HG02884 (cell line): ENCODE data around the gene PADI1.

Experiments
- ATAC-seq: cut with Tn5 transposase; IDR thresholded peaks from one replicate; pipeline ENCODE4 v1.9.1; 2021; ENCODE audit warnings: mild to moderate bottlenecking, moderate library complexity; ENCODE audit not compliant: unreplicated experiment

The PADI1 gene

DNA sequence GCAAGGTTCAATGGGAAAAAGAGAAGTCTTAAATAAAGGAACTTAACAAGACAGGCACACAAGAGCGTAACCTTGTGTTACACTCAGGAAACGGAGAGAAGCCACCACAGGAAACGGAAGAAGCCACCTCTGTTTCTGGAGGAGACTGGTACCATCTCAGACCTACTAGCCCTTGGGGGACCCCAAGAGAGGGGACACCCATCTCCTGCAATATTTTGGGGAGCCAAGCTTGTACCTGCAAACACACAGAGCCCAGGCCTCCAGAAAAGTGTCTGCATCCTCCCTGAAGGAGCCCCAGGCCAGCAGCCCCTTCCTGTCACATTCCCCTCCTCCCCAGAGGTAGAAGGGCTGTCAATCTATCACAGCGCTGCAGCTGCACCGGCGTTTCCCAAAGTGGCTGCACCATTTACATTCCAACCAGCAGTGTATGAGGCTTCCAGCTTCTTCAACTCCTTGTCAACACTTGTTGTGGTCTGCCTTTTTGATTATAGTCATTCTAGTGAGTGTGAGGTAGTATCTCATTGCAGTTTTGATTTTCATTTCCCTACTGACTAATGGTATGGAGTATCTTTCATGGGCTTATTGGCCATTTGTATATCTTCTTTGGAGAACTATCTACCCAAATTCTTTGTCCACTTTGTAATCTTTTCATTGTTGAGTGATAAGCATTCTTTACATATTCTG is 23.0 kb upstream of the PADI1 start:
- ATAC-seq = no peak

DNA sequence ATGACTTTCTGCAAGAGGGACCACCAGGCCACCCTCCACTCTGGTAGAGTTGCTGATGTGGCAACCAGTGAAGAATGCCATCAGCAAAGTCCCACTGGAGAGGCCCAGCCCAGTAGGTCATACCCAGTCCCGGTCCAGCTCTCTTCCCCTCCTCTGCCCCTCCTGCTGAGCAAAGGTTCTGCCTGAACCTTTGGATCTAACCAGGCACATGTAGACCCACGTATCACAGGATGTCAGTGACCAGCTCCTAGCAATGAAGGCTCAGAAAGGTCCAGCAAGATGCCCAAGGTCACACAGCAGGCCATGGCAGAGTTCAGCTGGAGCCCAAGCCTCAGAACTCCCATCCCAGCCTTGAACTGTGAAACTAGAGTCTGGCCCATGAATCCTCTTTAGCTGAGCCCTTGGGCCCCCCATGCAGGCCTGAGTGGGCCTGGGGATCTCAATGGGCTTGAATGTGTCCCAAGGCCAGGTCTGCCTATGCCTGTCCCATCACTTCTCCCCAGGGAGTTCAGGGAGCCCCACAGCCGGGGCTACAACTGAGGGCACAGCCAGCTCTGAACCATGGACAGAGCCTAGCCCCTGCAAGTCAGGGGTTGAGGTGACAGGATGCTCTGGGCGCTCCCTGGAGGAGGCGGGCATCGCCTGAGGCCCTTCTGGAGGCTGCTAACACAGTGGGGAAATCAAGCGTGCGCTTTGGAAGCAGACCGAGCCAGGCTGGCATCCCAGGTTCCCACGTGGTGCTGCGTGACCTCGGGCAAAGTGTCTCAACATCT is 21.4 kb upstream of the PADI1 start:
- no peak for ATAC-seq

DNA sequence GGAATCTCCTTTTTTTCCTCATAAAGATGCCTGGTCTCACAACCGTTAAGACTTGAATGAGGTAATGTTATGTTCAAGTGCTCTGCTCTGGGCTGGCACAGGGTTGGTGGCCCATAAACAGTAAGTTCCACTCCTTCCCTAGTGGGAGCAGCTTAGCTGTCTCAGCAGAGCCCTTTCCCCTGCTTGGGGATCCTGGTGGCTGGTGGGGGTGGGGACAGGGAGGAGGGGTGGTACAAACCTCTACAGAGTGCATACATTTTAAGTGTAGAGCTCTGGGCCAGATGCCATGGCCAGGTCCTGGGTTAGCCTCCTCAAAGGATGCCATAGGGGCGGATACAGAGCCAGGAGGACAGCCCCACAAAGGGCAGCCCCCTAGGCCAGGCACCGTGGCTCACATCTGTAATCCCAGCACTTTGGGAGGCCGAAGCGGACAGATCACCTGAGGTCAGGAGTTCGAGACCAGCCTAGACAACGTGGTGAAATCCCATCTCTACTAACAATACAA is 20.7 kb upstream of the PADI1 start:
- no peak for ATAC-seq

DNA sequence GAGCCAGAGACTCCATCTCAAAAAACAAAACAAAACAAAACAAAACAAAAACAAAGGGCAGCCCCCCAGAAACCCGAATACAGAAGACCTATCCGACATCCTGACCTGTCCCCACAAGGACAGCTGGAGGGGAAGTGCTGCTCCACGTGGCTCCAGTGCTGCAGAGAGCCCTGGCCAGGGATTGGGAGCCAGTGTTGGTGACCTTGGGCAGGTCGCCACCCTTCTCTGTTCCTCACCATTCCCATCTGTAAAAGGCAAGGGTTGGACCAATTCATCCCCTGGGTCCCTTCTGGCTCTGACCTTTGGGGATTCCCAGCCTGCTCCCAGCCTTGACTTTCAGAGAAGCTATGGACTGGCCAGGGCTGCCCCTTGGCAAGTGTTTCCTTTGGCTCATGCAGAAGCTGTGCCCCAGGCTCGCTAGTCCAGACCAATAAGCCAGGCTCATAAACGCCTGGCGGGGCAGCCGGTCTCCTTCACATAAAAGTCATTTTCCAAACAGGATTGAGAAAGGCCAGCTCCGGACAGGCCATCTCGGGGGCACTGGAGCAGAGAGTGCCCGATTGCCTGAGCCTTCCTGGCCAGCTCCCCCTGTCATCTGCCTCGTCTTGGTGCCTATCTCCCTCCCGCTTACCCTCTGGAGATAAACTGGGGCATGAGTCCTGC is 20.0 kb upstream of the PADI1 start:
- ATAC-seq = no peak

DNA sequence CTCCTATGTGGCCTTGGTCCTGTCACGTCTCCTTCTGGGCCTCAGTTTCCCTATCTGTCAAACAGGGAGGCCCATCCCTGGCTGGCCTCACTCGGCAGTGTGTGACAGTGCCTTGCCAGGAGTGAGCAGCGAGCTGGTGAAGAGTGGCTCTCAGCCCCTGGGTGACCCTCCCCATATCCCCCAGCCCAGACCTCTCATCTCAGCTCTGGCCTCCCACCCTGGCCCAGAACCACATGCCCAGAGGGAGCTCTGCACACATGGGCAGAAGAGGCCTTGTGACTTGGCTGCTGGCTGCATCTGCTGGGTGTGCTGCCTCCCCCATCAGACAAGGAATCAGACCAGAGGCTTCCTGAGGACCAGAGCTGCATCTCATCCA is 19.5 kb upstream of the PADI1 start:
- no peak for ATAC-seq

DNA sequence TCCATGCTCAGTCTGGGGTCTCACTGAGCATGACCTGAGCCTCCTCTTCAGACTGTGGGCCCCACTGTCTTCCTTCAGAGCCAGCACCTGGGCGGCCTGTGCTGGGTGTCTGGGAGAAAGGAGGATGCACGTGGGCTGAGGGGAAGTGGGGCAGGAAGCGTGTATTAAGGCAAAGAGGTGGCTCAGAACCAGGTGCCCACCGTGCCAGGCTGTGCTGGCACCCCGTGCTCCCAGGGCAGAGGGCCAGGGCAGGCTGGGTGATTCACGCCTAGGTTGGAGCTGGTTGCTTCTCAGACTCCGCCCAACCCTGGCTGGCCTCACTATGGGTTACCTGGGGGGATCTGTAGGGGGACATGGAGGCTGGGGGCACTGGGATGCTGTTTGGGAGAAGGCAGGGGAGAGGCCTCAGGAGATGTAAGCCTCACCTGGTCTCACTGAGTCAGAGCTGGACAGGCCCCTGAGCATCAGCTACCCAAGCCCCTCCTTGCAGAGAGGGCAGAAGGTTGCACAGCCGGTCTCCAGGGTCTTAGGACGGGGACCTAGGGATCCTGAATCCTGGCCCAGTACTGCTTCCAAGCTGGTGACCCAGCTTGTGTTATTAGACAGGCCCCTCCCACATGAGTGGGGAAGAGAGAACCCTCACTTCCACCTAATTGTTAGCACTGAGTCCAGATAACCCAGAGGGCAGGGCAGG is 18.6 kb upstream of the PADI1 start:
- no peak for ATAC-seq

DNA sequence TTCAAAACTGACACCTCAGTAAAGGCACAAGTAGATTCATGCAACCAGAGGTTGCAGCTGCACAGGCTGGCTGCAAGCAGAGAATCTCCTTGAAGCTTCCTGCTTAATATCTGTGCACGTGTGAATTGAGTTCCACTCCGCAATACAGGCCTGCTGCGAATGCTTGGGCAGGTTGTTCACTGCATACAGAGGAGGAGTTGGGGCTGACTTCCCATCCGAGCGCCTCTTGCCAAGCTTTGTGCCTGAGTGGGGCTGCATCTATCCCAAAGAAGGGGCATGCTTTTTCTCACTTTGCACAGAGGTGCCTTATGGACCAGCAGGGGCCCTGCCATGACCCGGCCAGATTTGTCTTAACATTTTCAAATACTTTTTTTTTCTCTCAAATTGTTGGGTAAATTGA is 17.9 kb upstream of the PADI1 start:
- no peak for ATAC-seq

DNA sequence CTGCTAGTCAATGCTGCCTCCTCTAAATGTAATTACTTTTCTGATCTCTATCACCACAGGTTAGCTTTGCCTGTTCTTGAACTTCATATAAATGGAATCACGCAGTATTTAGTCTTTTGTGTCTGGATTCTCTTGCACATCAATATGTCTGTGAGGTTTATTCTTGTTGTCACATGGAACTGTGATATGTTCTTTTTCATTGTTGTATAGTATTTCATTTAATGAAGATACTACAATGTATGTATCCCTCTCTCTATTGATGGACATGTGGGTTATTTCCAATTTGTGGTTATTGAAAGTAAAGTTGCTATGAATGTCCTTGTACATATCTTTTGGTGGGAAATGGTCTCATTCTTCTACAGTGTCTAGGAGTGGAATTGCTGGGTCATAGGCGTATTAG is 16.7 kb upstream of the PADI1 start:
- ATAC-seq = no peak

DNA sequence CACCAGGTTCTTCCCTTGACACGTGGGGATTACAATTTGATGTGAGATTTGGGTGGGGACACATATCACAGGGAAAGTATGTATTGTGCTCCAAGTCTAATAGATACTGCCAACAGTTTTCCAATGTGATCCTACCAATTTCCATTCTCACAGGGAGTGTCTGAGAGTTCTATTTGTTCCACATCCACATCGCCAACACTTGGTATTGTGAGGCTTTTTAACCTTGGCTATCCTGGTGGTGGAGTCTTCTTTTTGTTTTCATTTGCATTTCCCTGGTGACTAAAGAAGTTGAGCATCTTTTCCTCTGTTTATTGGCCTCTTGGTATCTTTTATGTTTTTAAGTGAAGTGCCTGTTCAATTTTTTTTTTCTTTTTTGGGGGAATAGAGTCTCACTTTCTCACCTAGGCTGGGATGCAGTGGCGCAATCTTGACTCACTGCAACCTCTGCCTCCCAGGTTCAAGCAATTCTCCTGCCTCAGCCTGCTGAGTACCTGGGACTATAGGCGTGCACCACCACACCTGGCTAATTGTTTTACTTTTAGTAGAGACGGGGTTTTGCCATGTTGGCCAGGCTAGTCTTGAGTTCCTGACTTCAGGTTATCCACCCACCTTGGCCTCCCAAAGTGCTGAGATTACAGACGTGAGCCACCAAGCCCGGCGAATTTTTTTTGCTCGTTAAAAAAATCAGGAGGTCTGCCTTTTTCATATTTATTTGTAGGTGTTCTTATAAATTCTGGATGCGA is 15.9 kb upstream of the PADI1 start:
- no peak for ATAC-seq

DNA sequence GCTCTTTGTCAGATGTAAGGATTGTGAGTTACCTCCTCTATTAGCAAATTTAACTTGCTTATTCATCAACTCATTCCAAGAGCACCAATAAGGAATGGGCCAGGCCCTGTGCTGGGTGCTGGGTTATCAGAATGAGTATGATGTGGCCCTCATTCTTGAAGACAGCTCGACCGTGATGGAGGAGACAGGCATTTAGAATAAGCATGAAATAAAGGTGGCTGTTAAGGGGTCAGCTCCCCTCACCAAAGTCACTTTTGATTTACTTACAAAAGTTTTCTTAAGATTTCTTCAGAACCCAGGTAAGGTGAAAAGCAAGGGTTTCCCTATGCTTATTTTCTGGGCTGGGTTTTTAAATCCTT is 15.3 kb upstream of the PADI1 start:
- ATAC-seq = no peak

DNA sequence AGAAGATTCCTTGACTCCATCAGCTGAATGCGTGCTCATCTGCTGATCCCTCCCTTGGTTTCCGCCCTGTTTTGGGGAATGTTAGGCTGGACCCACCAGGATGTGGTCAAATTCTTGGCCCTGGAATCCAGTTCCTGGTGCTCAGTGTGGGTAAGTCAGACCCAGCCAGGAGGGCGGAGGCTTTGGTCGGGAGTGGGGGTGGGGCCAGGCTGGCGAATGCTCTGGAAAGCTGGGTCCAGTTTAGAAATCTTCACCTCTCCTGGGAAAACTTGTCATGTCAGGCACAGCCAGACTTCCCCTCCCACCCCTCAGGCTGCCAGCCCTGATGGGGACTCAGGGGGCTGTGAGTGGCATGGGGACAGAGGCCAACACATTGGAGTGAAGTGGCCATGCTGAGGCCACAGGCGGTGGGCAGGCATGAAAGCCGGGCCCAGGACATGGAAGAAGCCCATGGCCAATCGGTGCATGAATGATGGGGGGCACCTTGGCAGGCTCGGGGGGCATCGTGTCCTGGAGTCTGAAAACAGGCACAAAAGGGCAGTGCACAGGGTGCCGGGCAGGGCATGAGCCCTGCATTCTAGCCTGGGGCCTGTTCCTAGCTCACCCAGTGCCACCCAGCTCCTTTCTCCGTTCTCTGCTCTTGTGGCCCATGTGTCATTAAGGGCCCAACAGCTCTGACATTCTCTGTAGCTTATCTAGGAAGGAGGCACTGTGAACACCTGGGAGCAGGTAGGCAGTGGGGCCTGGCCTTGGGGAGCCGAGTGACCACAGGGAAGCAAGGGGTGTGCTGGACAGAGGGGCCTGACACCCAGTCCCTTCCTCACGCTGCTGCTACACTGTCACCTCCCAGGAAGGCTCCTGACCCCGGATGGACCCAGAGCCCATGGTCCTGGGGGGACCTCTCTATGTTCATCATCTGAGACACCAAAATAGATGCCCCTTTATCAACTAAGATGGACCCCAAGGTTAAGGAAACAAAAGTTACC is 14.6 kb upstream of the PADI1 start:
- no peak for ATAC-seq

DNA sequence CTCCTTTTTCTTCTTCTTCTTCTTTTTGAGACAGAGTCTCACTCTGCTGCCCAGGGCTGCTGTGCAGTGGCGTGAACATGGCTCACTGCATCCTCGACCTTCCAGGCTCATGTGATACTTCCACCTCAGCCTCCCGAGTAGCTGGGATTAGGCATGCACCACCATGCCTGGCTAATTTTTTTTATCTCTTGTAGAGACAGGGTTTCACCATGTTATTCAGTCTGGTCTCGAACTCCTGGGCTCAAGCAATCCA is 13.0 kb upstream of the PADI1 start:
- ATAC-seq = no peak

DNA sequence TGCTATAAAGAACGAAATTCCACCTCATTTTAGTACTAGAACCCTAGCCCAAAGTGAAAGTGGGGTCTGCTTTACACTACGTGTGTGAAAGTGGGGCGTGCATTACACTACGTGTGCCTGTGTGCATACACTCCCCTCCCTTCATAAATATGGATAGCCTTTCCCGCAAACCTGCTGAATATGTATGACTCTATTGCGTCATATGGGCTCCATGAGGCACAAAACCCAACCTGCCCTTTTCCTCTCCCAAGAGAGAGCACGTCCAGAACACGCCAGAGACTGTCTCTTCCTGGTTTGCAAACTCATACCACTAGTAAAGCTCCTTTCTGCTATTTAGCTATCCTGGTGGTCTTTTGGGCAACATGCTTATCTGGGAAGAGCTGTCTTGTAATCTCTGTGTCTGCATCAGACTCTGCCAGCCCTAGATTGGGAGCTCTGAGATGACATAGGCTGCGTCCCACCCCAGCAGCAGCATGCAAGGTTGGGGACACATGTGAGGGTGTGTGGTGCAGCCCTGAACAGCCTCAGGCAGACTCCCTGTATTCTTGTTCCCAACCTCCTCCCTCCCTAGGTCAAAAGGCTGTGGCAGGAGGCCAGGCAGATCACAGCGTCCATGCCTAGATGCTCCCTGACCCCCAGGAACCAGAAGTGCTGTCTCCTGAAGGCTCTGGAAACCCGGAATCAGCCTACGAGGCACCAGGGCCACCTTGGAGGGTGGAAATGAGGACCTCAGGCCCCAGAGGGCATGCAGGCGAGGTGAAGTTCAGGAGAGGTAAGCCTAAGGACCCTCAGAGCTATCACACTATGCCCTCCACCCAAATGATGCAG is 12.3 kb upstream of the PADI1 start:
- no peak for ATAC-seq

DNA sequence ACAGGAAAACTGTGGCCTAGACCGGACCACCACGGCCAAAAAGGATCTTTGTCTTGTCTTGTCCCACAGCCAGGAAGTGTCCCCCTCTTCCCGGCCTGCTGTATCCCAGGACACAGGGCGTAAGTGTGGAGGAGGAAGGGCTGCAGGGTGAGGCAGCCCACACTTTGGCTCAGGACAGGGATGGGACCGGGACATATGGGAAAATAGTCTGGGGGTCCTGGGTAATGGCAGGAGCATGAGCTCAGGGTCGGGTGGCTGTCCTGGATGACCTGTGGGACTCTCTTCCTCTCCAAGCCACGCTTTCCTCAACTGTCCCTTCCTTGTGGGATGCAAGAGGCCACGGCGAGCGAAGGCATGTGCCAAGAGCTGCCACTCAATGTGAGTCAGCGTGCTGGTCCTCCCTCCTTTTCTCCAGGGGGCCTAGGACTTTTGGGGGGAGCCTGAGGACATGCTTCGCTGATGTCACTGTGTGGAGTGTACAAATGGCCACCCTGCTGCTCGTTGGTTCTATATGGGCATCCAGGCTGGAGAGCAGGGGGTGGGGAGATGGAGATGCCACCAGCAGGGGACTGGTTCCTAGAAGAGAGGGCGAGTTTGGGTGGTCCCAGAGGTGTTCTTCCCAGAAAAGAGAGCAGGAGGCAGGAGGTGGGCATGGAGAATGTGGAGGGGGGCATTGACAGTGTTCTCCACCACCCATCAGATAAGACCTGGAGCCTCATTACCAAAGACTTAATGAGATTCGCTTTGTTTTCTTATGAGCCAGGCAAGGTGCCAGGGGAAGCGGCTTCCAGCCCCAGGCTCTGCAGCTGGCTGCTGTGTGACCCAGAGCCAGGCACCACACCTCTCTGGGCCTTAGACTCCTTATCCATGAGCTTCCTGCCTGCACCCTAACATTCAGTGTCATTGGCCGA is 11.5 kb upstream of the PADI1 start:
- ATAC-seq = no peak

DNA sequence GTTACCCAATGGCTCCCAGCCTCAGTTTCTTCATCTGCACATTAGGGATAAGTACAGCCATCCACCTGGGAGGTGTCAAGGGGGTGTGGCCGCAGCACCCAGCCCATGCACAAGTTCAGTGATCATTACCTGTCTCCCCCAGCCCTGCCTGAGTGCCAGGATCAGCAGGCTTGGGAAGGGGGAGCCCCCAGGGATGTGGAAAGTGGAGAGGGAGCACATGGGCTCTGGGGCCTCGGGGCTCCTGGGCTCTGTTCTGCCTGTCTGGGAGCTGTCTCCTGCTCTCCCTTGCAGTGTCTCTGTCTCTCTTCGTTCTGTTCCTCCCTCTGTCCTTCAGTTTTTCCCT is 10.8 kb upstream of the PADI1 start:
- ATAC-seq = no peak

DNA sequence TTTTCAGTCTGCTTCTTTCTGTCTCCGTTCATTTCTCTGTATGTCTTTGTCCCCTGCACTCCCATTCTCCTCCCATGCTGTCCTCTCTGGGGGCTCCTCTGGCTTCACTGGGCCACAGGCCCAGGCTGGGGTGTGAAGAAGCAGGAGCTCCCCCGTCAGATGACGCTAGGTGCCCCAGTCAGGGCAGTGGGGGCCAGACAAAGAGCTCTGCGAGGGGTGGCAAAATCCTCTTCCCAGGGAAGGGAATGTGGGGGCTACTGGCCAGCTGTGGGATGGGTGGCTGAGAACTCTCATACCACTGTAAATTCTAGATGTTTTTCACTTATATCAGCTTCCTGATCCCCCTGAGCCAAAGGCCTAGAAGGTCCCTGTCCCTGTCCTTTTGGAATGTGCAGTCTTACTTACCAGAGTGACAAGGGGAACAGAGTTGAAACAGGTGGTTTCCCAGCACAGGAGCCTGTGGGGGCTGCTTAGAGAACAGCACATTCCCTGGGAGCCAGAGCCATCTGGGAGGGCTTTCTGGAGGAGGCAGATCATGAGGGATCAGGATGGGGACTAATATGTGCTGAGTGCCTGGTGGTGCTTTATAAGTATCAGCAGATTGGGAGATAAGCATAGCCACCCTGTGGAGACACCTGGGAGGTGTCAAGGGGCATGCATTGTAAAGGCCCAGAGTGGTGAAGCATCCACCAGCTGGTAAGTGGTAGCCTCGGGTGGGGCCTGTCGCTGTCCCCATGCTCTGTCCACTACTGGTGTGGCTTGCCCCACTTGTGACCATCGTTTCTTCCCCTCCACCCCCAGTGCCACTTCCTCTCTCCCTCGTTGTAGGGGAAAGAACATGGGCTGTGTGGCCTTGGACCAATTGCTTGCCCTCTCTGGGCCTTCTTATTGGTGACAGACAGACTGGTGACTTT is 10.1 kb upstream of the PADI1 start:
- ATAC-seq = no peak

DNA sequence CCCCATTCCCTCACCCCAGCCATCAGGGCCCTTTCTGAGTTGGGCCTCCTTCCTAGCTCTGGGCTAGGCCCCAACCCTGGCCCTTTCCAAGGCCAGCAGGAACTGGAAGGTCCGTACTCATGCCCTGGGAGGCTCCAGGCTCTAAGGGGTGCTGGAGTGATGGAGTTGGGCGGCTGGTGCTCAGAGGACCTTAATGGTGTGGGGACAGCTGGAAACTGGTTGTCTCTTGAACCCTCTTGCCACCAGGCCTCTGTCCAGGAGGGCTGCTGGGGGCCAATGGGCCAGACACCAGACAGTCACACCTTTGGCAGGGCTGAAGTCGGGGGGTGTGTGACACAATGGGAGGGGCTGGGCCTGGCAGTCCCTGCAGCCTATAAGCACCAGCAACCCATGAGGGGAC is 9.2 kb upstream of the PADI1 start:
- no peak for ATAC-seq
